Loucy (cell line): ENCODE results near the gene GTF2A1L.

ENCODE experiments used
- EZH2phosphoT487 ChIP-seq: fragments of 200-600 bp; IDR thresholded peaks from 2 replicates; pipeline ENCODE4 v1.6.1; 2018; ENCODE audit warnings: antibody characterized with exemption, mild to moderate bottlenecking, moderate library complexity, borderline replicate concordance
- TF ChIP-seq, protein P1 (sequence below): fragments of 200-600 bp; sonication (generic); conservative IDR thresholded peaks from 2 replicates; pipeline ENCODE4 v1.5.1; 2014; ENCODE audit warnings: mild to moderate bottlenecking, antibody characterized with exemption, low read length

DNA sequence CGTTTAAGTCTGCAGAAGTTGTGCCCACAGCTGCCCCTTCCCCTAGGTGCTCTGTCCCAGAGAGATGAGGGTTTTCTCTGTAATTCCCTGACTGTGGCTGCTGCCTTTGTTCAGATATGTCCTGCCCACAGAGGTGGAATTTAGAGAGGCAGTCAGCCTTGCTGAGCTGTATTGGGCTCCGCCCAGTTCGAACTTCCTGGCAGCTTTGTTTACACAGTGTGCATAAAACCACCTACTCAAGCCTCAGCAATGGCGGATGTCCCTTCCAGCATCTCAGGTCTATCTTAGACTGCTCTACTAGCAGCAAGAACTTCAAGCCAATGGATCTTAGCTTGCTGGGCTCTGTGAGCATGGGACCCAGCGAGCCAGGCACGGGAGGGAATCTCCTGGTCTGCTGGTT is 89.8 kb downstream of the GTF2A1L start:
- TF ChIP-seq, protein P1, sequence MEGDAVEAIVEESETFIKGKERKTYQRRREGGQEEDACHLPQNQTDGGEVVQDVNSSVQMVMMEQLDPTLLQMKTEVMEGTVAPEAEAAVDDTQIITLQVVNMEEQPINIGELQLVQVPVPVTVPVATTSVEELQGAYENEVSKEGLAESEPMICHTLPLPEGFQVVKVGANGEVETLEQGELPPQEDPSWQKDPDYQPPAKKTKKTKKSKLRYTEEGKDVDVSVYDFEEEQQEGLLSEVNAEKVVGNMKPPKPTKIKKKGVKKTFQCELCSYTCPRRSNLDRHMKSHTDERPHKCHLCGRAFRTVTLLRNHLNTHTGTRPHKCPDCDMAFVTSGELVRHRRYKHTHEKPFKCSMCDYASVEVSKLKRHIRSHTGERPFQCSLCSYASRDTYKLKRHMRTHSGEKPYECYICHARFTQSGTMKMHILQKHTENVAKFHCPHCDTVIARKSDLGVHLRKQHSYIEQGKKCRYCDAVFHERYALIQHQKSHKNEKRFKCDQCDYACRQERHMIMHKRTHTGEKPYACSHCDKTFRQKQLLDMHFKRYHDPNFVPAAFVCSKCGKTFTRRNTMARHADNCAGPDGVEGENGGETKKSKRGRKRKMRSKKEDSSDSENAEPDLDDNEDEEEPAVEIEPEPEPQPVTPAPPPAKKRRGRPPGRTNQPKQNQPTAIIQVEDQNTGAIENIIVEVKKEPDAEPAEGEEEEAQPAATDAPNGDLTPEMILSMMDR = no peak
- no peak for TF ChIP-seq EZH2phosphoT487
